ENCODE results near the gene FAR1.

The FAR1 gene

GRCh38 chr11:13686776-13687175, 18.3 kb downstream of the FAR1 start:
- Histone ChIP-seq H3K9ac (ENCODE audit: low read length) (no peak overlapping the region), H3K4me2 (ENCODE audit: low read depth, low read length, poor library complexity, severe bottlenecking) (no peak overlapping the region), H3K9me3 (ENCODE audit: insufficient read depth, low read length) (no peaks in the 10 kb centered on the region), H3K36me3 (ENCODE audit: low read length) (peaks cover 14% of the 10 kb centered on the region; the same call in 1 of the 2 replicates), H4K20me1 (ENCODE audit: low read depth, low read length) (peaks cover 46% of the 10 kb centered on the region), H3K79me2 (ENCODE audit: insufficient read depth, low read length) (peaks cover 98% of the 10 kb centered on the region), H3K4me3 (ENCODE audit: insufficient read depth, low read length, poor library complexity, severe bottlenecking) (no peak overlapping the region), H3K27ac (ENCODE audit: low read depth, low read length) (no peak overlapping the region), H2AFZ (ENCODE audit: low read depth, low read length, severe bottlenecking) (no peak overlapping the region), H3K9me2 (replicated peaks; ENCODE audit: insufficient read depth, low read length) (no peaks in the 10 kb centered on the region), H3K27me3 (ENCODE audit: low read length) (no peaks in the 10 kb centered on the region), H3F3A (ENCODE audit: insufficient read depth) (no peaks in the 10 kb centered on the region)
- TF ChIP-seq EZH2phosphoT487 (conservative IDR thresholded peaks at IDR 0.05; ENCODE audit: low read length) (no peak), CTCF (IDR thresholded peaks at IDR 0.05; ENCODE audit: insufficient read depth, low read length, poor library complexity, severe bottlenecking) (no peak)

GRCh38 chr11:13687271-13687670, 18.8 kb downstream of the FAR1 start:
- H4K20me1 ChIP-seq (ENCODE audit: low read depth, low read length), result peaks cover 45% of the 10 kb centered on the region
- no peaks in the 10 kb centered on the region for H3K9me2 ChIP-seq (replicated peaks; ENCODE audit: insufficient read depth, low read length)
- H3K4me3 ChIP-seq (ENCODE audit: insufficient read depth, low read length, poor library complexity, severe bottlenecking), result no peak overlapping the region
- H3K27ac ChIP-seq (ENCODE audit: low read depth, low read length), result no peak overlapping the region
- H3K27me3 ChIP-seq (ENCODE audit: low read length), result no peaks in the 10 kb centered on the region
- no peak overlapping the region for H3K4me2 ChIP-seq (ENCODE audit: low read depth, low read length, poor library complexity, severe bottlenecking)
- H2AFZ ChIP-seq (ENCODE audit: low read depth, low read length, severe bottlenecking), result no peak overlapping the region
- H3K9me3 ChIP-seq (ENCODE audit: insufficient read depth, low read length), result no peaks in the 10 kb centered on the region
- H3K36me3 ChIP-seq (ENCODE audit: low read length), result peaks cover 14% of the 10 kb centered on the region; the same call in 1 of the 2 replicates
- H3F3A ChIP-seq (ENCODE audit: insufficient read depth), result no peaks in the 10 kb centered on the region
- peaks cover 98% of the 10 kb centered on the region for H3K79me2 ChIP-seq (ENCODE audit: insufficient read depth, low read length)
- TF ChIP-seq EZH2phosphoT487 (conservative IDR thresholded peaks at IDR 0.05; ENCODE audit: low read length) (no peak), CTCF (IDR thresholded peaks at IDR 0.05; ENCODE audit: insufficient read depth, low read length, poor library complexity, severe bottlenecking) (no peak)
- H3K9ac ChIP-seq (ENCODE audit: low read length), result no peak overlapping the region

GRCh38 chr11:13691286-13691899, 22.9 kb downstream of the FAR1 start:
- Histone ChIP-seq H3K9ac (ENCODE audit: low read length) (no peak overlapping the region), H3K36me3 (ENCODE audit: low read length) (peaks cover 27% of the 10 kb centered on the region; the same call in 1 of the 2 replicates)

More at GRCh38 chr11:13691286-13691899, 22.9 kb downstream of the FAR1 start:
- TF ChIP-seq CTCF (IDR thresholded peaks at IDR 0.05; ENCODE audit: insufficient read depth, low read length, poor library complexity, severe bottlenecking) (no peak), EZH2phosphoT487 (conservative IDR thresholded peaks at IDR 0.05; ENCODE audit: low read length) (no peak)
- Histone ChIP-seq H3K4me2 (ENCODE audit: low read depth, low read length, poor library complexity, severe bottlenecking) (no peak overlapping the region), H3K9me3 (ENCODE audit: insufficient read depth, low read length) (no peaks in the 10 kb centered on the region), H3K79me2 (ENCODE audit: insufficient read depth, low read length) (peaks cover 95% of the 10 kb centered on the region), H2AFZ (ENCODE audit: low read depth, low read length, severe bottlenecking) (no peak overlapping the region), H3K4me3 (ENCODE audit: insufficient read depth, low read length, poor library complexity, severe bottlenecking) (no peak overlapping the region), H3F3A (ENCODE audit: insufficient read depth) (no peaks in the 10 kb centered on the region), H3K9me2 (replicated peaks; ENCODE audit: insufficient read depth, low read length) (no peaks in the 10 kb centered on the region), H3K27me3 (ENCODE audit: low read length) (no peaks in the 10 kb centered on the region), H3K27ac (ENCODE audit: low read depth, low read length) (no peak overlapping the region), H4K20me1 (ENCODE audit: low read depth, low read length) (peaks cover 53% of the 10 kb centered on the region)
